Neuronal stem cell (in vitro differentiated cells): Measurements from ENCODE around the gene MUC6.
A peak's percentile ranks its signal among the peaks of the same experiment; 100 is the strongest.

Experiments used
- DNase-seq: peaks from one replicate; pipeline ENCODE4 v3.0.0-alpha.2; 2013; ENCODE audit warnings: low spot score
- H2AFZ ChIP-seq: one replicate; pipeline ENCODE4 v1.6.1; 2013; ENCODE audit warnings: mild to moderate bottlenecking, low read length, inconsistent platforms
- H2AK5ac ChIP-seq: 2 replicates; pipeline ENCODE4 v1.6.1; 2013; ENCODE audit warnings: low read depth, mild to moderate bottlenecking, inconsistent platforms, low read length, moderate library complexity, mixed read lengths
- H2BK120ac ChIP-seq: 2 replicates; pipeline ENCODE4 v1.6.1; 2013; ENCODE audit warnings: low read depth, mild to moderate bottlenecking, inconsistent platforms, low read length, moderate library complexity, mixed read lengths
- H2BK12ac ChIP-seq: one replicate; pipeline ENCODE4 v1.6.1; 2013; ENCODE audit warnings: low read length, inconsistent platforms
- H2BK15ac ChIP-seq: 2 replicates; pipeline ENCODE4 v1.6.1; 2013; ENCODE audit warnings: mild to moderate bottlenecking, low read length, inconsistent platforms, mixed read lengths
- H2BK5ac ChIP-seq: one replicate; pipeline ENCODE4 v1.6.1; 2013; ENCODE audit warnings: inconsistent platforms, mild to moderate bottlenecking, low read length, moderate library complexity
- H3K14ac ChIP-seq: one replicate; pipeline ENCODE4 v1.6.1; 2013; ENCODE audit warnings: low read length, inconsistent platforms
- H3K18ac ChIP-seq: 2 replicates; pipeline ENCODE4 v1.6.1; 2013; ENCODE audit warnings: low read length, inconsistent platforms
- H3K23ac ChIP-seq: 2 replicates; pipeline ENCODE4 v1.6.1; 2013; ENCODE audit warnings: low read depth, mild to moderate bottlenecking, mixed read lengths, low read length, inconsistent platforms; ENCODE audit not compliant: poor library complexity
- H3K27ac ChIP-seq: replicated peaks from 3 replicates; pipeline ENCODE4 v1.5.1; 2013; ENCODE audit warnings: low read length, inconsistent platforms
- H3K27me3 ChIP-seq, 3 experiments: 2 replicates each; pipeline ENCODE4 v1.6.1; 2013; ENCODE audit warnings: low read length in 3 of 3, mild to moderate bottlenecking in 2 of 3, inconsistent platforms in 1 of 3, low read depth in 1 of 3, mixed read lengths in 1 of 3, moderate library complexity in 1 of 3; ENCODE audit not compliant: control insufficient read depth in 3 of 3, insufficient read depth in 3 of 3
- H3K36me3 ChIP-seq, 2 donors: replicated peaks in 1 of 2; 2 replicates each; pipeline ENCODE4 v1.6.1; 2013; ENCODE audit warnings: low read length in 2 of 2; ENCODE audit not compliant: control insufficient read depth in 2 of 2, insufficient read depth in 2 of 2
- H3K4ac ChIP-seq: 2 replicates; pipeline ENCODE4 v1.6.1; 2013; ENCODE audit warnings: inconsistent platforms, mild to moderate bottlenecking, low read length, moderate library complexity
- H3K4me1 ChIP-seq, 2 donors: 1 replicate in 1 of 2; 2 replicates in 1 of 2; pipeline ENCODE4 v1.6.1; 2013; ENCODE audit warnings: low read length in 2 of 2, low read depth in 1 of 2; ENCODE audit not compliant: control insufficient read depth in 2 of 2, insufficient read depth in 1 of 2
- H3K4me2 ChIP-seq: one replicate; pipeline ENCODE4 v1.6.1; 2013; ENCODE audit warnings: mild to moderate bottlenecking, low read length, inconsistent platforms; ENCODE audit not compliant: insufficient read depth, poor library complexity, severe bottlenecking
- H3K4me3 ChIP-seq, 2 donors: 2 replicates each; pipeline ENCODE4 v1.5.1; 2013; ENCODE audit warnings: low read length in 2 of 2, mild to moderate bottlenecking in 2 of 2, inconsistent platforms in 1 of 2, moderate library complexity in 1 of 2
- H3K79me1 ChIP-seq: one replicate; pipeline ENCODE4 v1.6.1; 2013; ENCODE audit warnings: low read depth, mild to moderate bottlenecking, inconsistent platforms, low read length, moderate library complexity
- H3K9ac ChIP-seq: one replicate; pipeline ENCODE4 v1.6.1; 2013; ENCODE audit warnings: mild to moderate bottlenecking, low read depth, low read length, inconsistent platforms; ENCODE audit not compliant: poor library complexity
- H3K9me3 ChIP-seq, 2 donors: replicated peaks in 1 of 2; 2 replicates each; pipeline versions ENCODE3 to v1.6.1; 2013; ENCODE audit warnings: low read length in 2 of 2, mild to moderate bottlenecking in 2 of 2, inconsistent platforms in 1 of 2, low read depth in 1 of 2, mixed read lengths in 1 of 2, moderate library complexity in 1 of 2; ENCODE audit not compliant: control insufficient read depth in 2 of 2, insufficient read depth in 1 of 2
- H4K8ac ChIP-seq: one replicate; pipeline ENCODE4 v1.6.1; 2013; ENCODE audit warnings: low read depth, mild to moderate bottlenecking, inconsistent platforms, low read length, moderate library complexity
- H4K91ac ChIP-seq: one replicate; pipeline ENCODE4 v1.6.1; 2013; ENCODE audit warnings: low read length, low read depth, mild to moderate bottlenecking, inconsistent platforms; ENCODE audit not compliant: poor library complexity
- WGBS, 2 donors: extraction: QIAGEN DNeasy Blood & Tissue Kit; methylation state at CpG; one replicate each; pipeline ENCODE4 v1.1.7; 2013; ENCODE audit warnings: missing lambda C conversion rate in 2 of 2, mixed read lengths in 1 of 2; ENCODE audit not compliant: insufficient read length in 2 of 2, insufficient replicate concordance in 1 of 2; ENCODE audit errors: extremely low coverage in 2 of 2; 5-methylcytosine and 5-hydroxymethylcytosine counted together

The MUC6 gene

GRCh38 chr11:1008803-1009145, 27.7 kb downstream of the MUC6 start:
- Histone ChIP-seq H3K4me1 (peaks cover 3 to 5% of the 10 kb centered on the region in 2 donors), H2BK15ac (no peak overlapping the region), H3K27ac (no peak overlapping the region), H4K8ac (no peak overlapping the region), H2AFZ (no peak overlapping the region), H3K9me3 (no peaks in the 10 kb centered on the region), H3K14ac (no peak overlapping the region), H2BK12ac (no peak overlapping the region), H2BK120ac (no peak overlapping the region), H2BK5ac (no peak overlapping the region), H3K79me1 (no peaks in the 10 kb centered on the region), H2AK5ac (no peak overlapping the region), H3K36me3 (peaks cover 41 to 73% of the 10 kb centered on the region in 2 donors), H3K18ac (no peak overlapping the region), H3K4me2 (no peak overlapping the region), H4K91ac (no peak overlapping the region), H3K9ac (no peak overlapping the region), H3K4ac (no peak overlapping the region), H3K4me3 (no peak overlapping the region), H3K27me3 (no peaks in the 10 kb centered on the region), H3K23ac (no peak overlapping the region)
- DNase-seq = no peak
- WGBS, 2 donors = no CpG with 5 or more reads among the region's 11 CpGs

- WGBS, 2 donors = no CpG with 5 or more reads among the region's 38 CpGs
- Histone ChIP-seq H3K27me3 (no peaks in the 10 kb centered on the region), H3K18ac (peak overlapping the region; percentile 33), H3K14ac (peak overlapping the region; percentile 5), H3K27ac (no peak overlapping the region), H2BK5ac (peak overlapping the region; percentile 44), H3K4ac (no peak overlapping the region), H3K79me1 (no peaks in the 10 kb centered on the region), H3K23ac (peak overlapping the region; percentile 69), H4K8ac (peak overlapping the region; percentile 24), H2BK120ac (no peak overlapping the region), H3K4me3 (no peak overlapping the region), H3K4me1 (peaks cover 3 to 5% of the 10 kb centered on the region in 2 donors), H3K4me2 (no peak overlapping the region), H2AFZ (no peak overlapping the region), H3K9ac (peak overlapping the region; percentile 74), H3K36me3 (peaks cover 42 to 79% of the 10 kb centered on the region in 2 donors), H2AK5ac (no peak overlapping the region), H4K91ac (no peak overlapping the region), H3K9me3 (no peaks in the 10 kb centered on the region), H2BK15ac (no peak overlapping the region), H2BK12ac (peak overlapping the region; percentile 53)
- no peak for DNase-seq
These were observed 28.3 kb downstream of the MUC6 start for GRCh38 chr11:1008001-1008802.

GRCh38 chr11:1007279-1007678, 29.2 kb downstream of the MUC6 start:
- no peak overlapping the region for H3K23ac ChIP-seq
- H2BK12ac ChIP-seq = no peak overlapping the region
- H3K9me3 ChIP-seq = no peaks in the 10 kb centered on the region
- H3K9ac ChIP-seq = no peak overlapping the region
- no peak overlapping the region for H3K18ac ChIP-seq
- no peak overlapping the region for H2AK5ac ChIP-seq
- no CpG with 5 or more reads among the region's 10 CpGs for WGBS, 2 donors
- no peak overlapping the region for H2BK120ac ChIP-seq
- no peak overlapping the region for H3K14ac ChIP-seq
- no peaks in the 10 kb centered on the region for H3K27me3 ChIP-seq
- H3K4me1 ChIP-seq = peaks cover 3 to 5% of the 10 kb centered on the region in 2 donors
- H3K27ac ChIP-seq = no peak overlapping the region
- H2AFZ ChIP-seq = no peak overlapping the region
- H2BK5ac ChIP-seq = no peak overlapping the region
- H3K4ac ChIP-seq = no peak overlapping the region
- H3K79me1 ChIP-seq = peaks cover 3% of the 10 kb centered on the region
- H2BK15ac ChIP-seq = no peak overlapping the region
- no peak overlapping the region for H3K4me2 ChIP-seq
- no peak for DNase-seq
- no peak overlapping the region for H4K91ac ChIP-seq
- H4K8ac ChIP-seq = no peak overlapping the region
- H3K36me3 ChIP-seq = peaks cover 48 to 87% of the 10 kb centered on the region in 2 donors
- no peak overlapping the region for H3K4me3 ChIP-seq

- Histone ChIP-seq H2BK15ac (no peak overlapping the region), H2BK5ac (no peak overlapping the region), H2AK5ac (no peak overlapping the region), H3K14ac (no peak overlapping the region), H3K9ac (no peak overlapping the region), H3K9me3 (no peaks in the 10 kb centered on the region), H3K18ac (no peak overlapping the region), H3K27me3 (no peaks in the 10 kb centered on the region), H3K23ac (no peak overlapping the region), H3K4me1 (peaks cover 3 to 5% of the 10 kb centered on the region in 2 donors), H3K4ac (no peak overlapping the region), H2AFZ (no peak overlapping the region), H3K27ac (no peak overlapping the region), H2BK12ac (no peak overlapping the region), H3K79me1 (peaks cover 8% of the 10 kb centered on the region), H4K8ac (no peak overlapping the region), H3K4me3 (no peak overlapping the region), H2BK120ac (no peak overlapping the region), H3K36me3 (peaks cover 50 to 87% of the 10 kb centered on the region in 2 donors), H4K91ac (no peak overlapping the region), H3K4me2 (no peak overlapping the region)
- WGBS, 2 donors = no CpG with 5 or more reads among the region's 13 CpGs
- DNase-seq = no peak
These were observed 29.8 kb downstream of the MUC6 start for GRCh38 chr11:1006762-1007161.
